MM.1S (cell line): ENCODE data around the gene CSHL1.

Experiments
- EZH2 ChIP-seq: fragments of 300-600 bp; sonication (generic); optimal IDR thresholded peaks from 2 replicates; pipeline ENCODE3; 2017; ENCODE audit warnings: low read depth, mild to moderate bottlenecking, antibody characterized with exemption, low read length, mixed read lengths
- EZH2phosphoT487 ChIP-seq: fragments of 300-600 bp; sonication (generic); IDR thresholded peaks from 2 replicates; pipeline ENCODE4 v1.6.1; 2018; ENCODE audit warnings: antibody characterized with exemption, low read length
- TF ChIP-seq, protein P1 (sequence below): fragments of 300-600 bp; sonication (generic); IDR thresholded peaks from 2 replicates; pipeline ENCODE4 v1.5.1; 2016; ENCODE audit warnings: antibody characterized with exemption, low read length, mixed read lengths

DNA sequence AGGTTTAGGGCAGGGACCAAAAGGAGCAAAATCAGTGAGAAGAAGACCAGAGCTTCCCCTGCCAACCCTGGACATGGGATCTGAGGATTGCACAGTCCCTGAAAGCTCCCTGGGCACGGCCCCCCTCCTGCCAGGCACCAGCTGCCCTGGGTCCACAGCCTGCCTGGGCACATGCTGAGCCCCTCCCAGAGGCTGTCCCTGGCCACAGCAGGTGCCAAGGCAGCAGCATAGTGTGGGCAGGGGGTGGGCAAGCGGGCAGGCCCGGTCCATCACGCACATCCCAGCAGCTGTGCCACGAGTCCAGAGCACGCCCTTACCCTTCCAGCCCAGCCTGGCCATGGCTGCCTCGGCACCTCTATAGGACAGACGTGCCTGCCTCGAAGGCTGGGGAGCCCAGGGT, 48.9 kb upstream of the CSHL1 start:
- TF ChIP-seq, protein P1, sequence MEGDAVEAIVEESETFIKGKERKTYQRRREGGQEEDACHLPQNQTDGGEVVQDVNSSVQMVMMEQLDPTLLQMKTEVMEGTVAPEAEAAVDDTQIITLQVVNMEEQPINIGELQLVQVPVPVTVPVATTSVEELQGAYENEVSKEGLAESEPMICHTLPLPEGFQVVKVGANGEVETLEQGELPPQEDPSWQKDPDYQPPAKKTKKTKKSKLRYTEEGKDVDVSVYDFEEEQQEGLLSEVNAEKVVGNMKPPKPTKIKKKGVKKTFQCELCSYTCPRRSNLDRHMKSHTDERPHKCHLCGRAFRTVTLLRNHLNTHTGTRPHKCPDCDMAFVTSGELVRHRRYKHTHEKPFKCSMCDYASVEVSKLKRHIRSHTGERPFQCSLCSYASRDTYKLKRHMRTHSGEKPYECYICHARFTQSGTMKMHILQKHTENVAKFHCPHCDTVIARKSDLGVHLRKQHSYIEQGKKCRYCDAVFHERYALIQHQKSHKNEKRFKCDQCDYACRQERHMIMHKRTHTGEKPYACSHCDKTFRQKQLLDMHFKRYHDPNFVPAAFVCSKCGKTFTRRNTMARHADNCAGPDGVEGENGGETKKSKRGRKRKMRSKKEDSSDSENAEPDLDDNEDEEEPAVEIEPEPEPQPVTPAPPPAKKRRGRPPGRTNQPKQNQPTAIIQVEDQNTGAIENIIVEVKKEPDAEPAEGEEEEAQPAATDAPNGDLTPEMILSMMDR = no peak
- TF ChIP-seq EZH2 = no peak
- no peak for TF ChIP-seq EZH2phosphoT487
